Measurements from ENCODE around the gene SNX9. TPM values are rescaled to one million over a fixed set of nuclear protein-coding genes. Genes with fewer than 3 reads are reported as not detected.
A peak's percentile ranks its signal among the peaks of the same experiment; 100 is the strongest.

The SNX9 gene
- polyA plus RNA-seq, 2 of the 4 experiments (the other 2 are of a cell fraction), result 13.9 to 29.8 TPM

DNA sequence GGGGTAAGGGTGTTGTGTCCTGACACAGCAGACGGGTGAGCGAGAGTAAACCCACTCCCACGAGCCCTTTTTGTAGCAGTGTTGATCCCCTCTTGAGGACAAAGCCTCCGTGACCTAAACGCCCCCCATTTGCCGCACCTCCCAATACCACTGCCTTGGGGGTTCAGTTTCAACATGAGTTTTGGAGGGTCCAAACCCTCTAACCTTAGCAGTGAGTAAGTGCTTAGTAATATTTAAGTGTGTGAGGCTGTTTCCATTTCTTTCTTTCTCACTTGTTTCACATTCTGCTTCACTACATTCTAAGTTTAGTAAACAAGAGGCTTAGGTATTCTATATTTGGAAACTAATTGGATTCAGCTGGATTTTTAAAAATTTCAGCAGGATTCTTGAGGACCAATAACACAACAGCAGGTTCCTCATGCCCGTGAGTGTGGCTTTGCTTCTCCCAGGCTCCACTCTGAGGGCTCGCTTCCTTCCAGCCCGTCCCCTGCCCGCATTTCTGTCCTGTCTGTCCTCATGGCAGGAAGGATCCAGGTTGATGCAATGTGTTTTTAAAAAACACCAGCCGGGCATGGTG lies 41.2 kb downstream of the SNX9 start:
- CTCF ChIA-PET, result interaction anchor here (2.4 to 4.2 kb wide), 2 partner anchors 9 to 108 kb away, joined by 16 to 18 read pairs; no protein-coding TSS in a partner anchor
- 95% methylated on average over 11 of the region's 11 CpGs for WGBS (ENCODE audit: missing lambda C conversion rate)

DNA sequence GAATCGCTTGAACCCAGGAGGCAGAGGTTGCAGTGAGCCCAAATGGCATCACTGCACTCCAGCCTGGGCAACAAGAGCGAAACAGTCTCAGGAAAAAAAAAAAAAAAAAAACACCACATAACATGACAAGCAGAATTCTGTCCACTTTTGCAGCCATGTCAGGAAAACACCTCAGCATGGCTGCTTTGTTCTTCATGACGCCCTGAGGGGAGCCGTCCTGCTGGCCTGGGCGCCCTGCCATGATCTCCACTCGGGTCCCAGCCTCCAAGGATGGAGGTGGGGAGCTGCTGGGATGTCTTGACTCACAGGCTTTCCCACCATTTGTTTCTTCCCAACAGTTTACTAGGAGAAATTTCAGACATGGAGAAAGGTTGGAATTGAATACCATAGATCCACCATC lies 42.2 kb downstream of the SNX9 start:
- POLR2A ChIA-PET, result no interaction called here
- Histone ChIP-seq H3K27ac (no peak overlapping the region), H3K9me3 (no peaks in the 10 kb centered on the region), H3K4me2 (no peak overlapping the region), H3K4me1 (peaks cover 38% of the 10 kb centered on the region), H3K4me3 (no peak overlapping the region)
- no peak for ATAC-seq
- TF ChIP-seq NPAS2 (CRISPR knock-in tag; IDR thresholded peaks at IDR 0.05; ENCODE audit: borderline replicate concordance), result no peak
- TF ChIP-seq EHF (CRISPR knock-in tag; IDR thresholded peaks at IDR 0.05), result no peak
- TF ChIP-seq NR3C1 (IDR thresholded peaks at IDR 0.05), result no peak
- no peak for TF ChIP-seq ESRRA (IDR thresholded peaks at IDR 0.05; ENCODE audit: borderline replicate concordance, low read length)
- TF ChIP-seq FOSL2 (IDR thresholded peaks at IDR 0.05), result no peak
- TF ChIP-seq FOSL2 (CRISPR knock-in tag; IDR thresholded peaks at IDR 0.05), result no peak
- TF ChIP-seq RFX5 (IDR thresholded peaks at IDR 0.05), result no peak
- no peak for FAIRE-seq
- CTCF ChIA-PET, result interaction anchor here (0.7 to 2.4 kb wide), 2 partner anchors 109 to 152 kb away, joined by 3 to 16 read pairs; no protein-coding TSS in a partner anchor
- DNase-seq (ENCODE audit: low read depth in 1 of 2, low spot score in 1 of 2), result no peak
- 85% methylated on average over 6 of the region's 6 CpGs for WGBS (ENCODE audit: missing lambda C conversion rate)

More for the DNA sequence above, 41.2 kb downstream of the SNX9 start:
- Histone ChIP-seq H3K4me1 (peaks cover 47% of the 10 kb centered on the region), H3K4me3 (no peak overlapping the region), H3K4me2 (no peak overlapping the region), H3K9me3 (no peaks in the 10 kb centered on the region), H3K27ac (no peak overlapping the region)
- FAIRE-seq, result no peak
- TF ChIP-seq ZC3H11A (IDR thresholded peaks at IDR 0.05) (no peak), HDAC2 (IDR thresholded peaks at IDR 0.05) (no peak), MAZ (IDR thresholded peaks at IDR 0.05; ENCODE audit: borderline replicate concordance, low read depth, low read length) (no peak), EP300 (IDR thresholded peaks at IDR 0.05) (no peak), ZFP36 (IDR thresholded peaks at IDR 0.05; ENCODE audit: borderline replicate concordance, partially characterized antibody) (no peak), CHD2 (IDR thresholded peaks at IDR 0.05; ENCODE audit: low read length, partially characterized antibody) (no peak), POLR2AphosphoS2 (conservative IDR thresholded peaks at IDR 0.05; ENCODE audit: low read length) (no peak), SREBF2 (IDR thresholded peaks at IDR 0.05) (no peak), NR3C1 (IDR thresholded peaks at IDR 0.05) (no peak), PHF8 (IDR thresholded peaks at IDR 0.05; ENCODE audit: borderline replicate concordance, low read depth) (no peak), NPAS2 (CRISPR knock-in tag; IDR thresholded peaks at IDR 0.05; ENCODE audit: borderline replicate concordance) (no peak)
- TF ChIP-seq, protein P1, sequence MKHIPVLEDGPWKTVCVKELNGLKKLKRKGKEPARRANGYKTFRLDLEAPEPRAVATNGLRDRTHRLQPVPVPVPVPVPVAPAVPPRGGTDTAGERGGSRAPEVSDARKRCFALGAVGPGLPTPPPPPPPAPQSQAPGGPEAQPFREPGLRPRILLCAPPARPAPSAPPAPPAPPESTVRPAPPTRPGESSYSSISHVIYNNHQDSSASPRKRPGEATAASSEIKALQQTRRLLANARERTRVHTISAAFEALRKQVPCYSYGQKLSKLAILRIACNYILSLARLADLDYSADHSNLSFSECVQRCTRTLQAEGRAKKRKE (CRISPR knock-in tag; IDR thresholded peaks at IDR 0.05; ENCODE audit: low read depth), result no peak
- TF ChIP-seq, protein P2, sequence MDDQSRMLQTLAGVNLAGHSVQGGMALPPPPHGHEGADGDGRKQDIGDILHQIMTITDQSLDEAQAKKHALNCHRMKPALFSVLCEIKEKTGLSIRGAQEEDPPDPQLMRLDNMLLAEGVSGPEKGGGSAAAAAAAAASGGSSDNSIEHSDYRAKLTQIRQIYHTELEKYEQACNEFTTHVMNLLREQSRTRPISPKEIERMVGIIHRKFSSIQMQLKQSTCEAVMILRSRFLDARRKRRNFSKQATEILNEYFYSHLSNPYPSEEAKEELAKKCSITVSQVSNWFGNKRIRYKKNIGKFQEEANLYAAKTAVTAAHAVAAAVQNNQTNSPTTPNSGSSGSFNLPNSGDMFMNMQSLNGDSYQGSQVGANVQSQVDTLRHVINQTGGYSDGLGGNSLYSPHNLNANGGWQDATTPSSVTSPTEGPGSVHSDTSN (IDR thresholded peaks at IDR 0.05), result no peak
- TF ChIP-seq, protein P3, sequence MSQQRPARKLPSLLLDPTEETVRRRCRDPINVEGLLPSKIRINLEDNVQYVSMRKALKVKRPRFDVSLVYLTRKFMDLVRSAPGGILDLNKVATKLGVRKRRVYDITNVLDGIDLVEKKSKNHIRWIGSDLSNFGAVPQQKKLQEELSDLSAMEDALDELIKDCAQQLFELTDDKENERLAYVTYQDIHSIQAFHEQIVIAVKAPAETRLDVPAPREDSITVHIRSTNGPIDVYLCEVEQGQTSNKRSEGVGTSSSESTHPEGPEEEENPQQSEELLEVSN (IDR thresholded peaks at IDR 0.05; ENCODE audit: borderline replicate concordance, low read depth), result no peak
- no peak for DNase-seq (ENCODE audit: low read depth in 1 of 2, low spot score in 1 of 2)
- no peak for ATAC-seq
- POLR2A ChIA-PET, result no interaction called here

DNA sequence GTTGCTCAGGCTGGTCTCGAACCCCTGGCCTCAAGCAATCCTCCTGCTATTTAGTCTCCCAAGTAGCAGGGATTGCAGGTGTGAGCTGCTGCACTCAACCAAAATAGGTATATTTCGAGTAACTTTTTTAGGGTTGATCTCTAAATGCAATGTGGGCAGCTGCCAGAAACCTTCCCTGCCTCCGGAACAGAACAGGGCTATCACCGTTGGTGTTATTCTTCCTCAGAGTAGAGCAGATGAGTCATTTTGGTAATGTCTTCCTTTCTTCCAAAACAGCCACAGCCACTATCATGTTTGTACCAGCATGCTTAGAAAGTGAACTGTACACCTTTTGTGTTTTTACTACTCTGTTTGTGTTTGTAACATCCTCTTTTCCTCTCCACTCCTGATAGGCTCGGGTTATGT lies 44.1 kb downstream of the SNX9 start:
- Histone ChIP-seq H3K4me3 (no peak overlapping the region), H3K4me1 (peaks cover 24% of the 10 kb centered on the region), H3K4me2 (peak overlapping the region; percentile 9; the same call in 1 of the 3 replicates), H3K27ac (peak overlapping the region; percentile 7 to 10; a peak in 1 of 6 replicates), H3K9me3 (no peaks in the 10 kb centered on the region)
- 55% methylated on average over 5 of the region's 5 CpGs for WGBS (ENCODE audit: missing lambda C conversion rate)
- no peak for DNase-seq (ENCODE audit: low read depth in 1 of 2, low spot score in 1 of 2)
- ChIA-PET CTCF (interaction anchor here (1.2 kb wide), 1 partner anchor 112 kb away, joined by 3 read pairs; no protein-coding TSS in a partner anchor), POLR2A (no interaction called here)
- no peak for FAIRE-seq
- ATAC-seq, result 0 out of 6 replicates have a peak, but pooled peaks of 1 of the 2 experiments have one; percentile 29
- TF ChIP-seq, protein P4, sequence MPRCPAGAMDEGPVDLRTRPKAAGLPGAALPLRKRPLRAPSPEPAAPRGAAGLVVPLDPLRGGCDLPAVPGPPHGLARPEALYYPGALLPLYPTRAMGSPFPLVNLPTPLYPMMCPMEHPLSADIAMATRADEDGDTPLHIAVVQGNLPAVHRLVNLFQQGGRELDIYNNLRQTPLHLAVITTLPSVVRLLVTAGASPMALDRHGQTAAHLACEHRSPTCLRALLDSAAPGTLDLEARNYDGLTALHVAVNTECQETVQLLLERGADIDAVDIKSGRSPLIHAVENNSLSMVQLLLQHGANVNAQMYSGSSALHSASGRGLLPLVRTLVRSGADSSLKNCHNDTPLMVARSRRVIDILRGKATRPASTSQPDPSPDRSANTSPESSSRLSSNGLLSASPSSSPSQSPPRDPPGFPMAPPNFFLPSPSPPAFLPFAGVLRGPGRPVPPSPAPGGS (IDR thresholded peaks at IDR 0.05), result no peak
- TF ChIP-seq NR3C1 (IDR thresholded peaks at IDR 0.05), result no peak
- no peak for TF ChIP-seq MAZ (IDR thresholded peaks at IDR 0.05; ENCODE audit: borderline replicate concordance, low read depth, low read length)
- TF ChIP-seq CEBPB (IDR thresholded peaks at IDR 0.05), result no peak
- TF ChIP-seq, protein P3 (IDR thresholded peaks at IDR 0.05; ENCODE audit: borderline replicate concordance, low read depth), result no peak
- no peak for TF ChIP-seq FOSL2 (IDR thresholded peaks at IDR 0.05)
- TF ChIP-seq FOSL2 (CRISPR knock-in tag; IDR thresholded peaks at IDR 0.05), result no peak
- TF ChIP-seq, protein P5, sequence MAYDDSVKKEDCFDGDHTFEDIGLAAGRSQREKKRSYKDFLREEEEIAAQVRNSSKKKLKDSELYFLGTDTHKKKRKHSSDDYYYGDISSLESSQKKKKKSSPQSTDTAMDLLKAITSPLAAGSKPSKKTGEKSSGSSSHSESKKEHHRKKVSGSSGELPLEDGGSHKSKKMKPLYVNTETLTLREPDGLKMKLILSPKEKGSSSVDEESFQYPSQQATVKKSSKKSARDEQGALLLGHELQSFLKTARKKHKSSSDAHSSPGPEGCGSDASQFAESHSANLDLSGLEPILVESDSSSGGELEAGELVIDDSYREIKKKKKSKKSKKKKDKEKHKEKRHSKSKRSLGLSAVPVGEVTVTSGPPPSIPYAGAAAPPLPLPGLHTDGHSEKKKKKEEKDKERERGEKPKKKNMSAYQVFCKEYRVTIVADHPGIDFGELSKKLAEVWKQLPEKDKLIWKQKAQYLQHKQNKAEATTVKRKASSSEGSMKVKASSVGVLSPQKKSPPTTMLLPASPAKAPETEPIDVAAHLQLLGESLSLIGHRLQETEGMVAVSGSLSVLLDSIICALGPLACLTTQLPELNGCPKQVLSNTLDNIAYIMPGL (CRISPR knock-in tag; IDR thresholded peaks at IDR 0.05; ENCODE audit: borderline replicate concordance), result no peak
- no peak for TF ChIP-seq ESRRA (IDR thresholded peaks at IDR 0.05; ENCODE audit: borderline replicate concordance, low read length)
- TF ChIP-seq, protein P6, sequence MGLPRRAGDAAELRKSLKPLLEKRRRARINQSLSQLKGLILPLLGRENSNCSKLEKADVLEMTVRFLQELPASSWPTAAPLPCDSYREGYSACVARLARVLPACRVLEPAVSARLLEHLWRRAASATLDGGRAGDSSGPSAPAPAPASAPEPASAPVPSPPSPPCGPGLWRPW (IDR thresholded peaks at IDR 0.05), result no peak
- TF ChIP-seq HEYL (CRISPR knock-in tag; IDR thresholded peaks at IDR 0.05), result no peak
- TF ChIP-seq, protein P7, sequence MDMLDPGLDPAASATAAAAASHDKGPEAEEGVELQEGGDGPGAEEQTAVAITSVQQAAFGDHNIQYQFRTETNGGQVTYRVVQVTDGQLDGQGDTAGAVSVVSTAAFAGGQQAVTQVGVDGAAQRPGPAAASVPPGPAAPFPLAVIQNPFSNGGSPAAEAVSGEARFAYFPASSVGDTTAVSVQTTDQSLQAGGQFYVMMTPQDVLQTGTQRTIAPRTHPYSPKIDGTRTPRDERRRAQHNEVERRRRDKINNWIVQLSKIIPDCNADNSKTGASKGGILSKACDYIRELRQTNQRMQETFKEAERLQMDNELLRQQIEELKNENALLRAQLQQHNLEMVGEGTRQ (IDR thresholded peaks at IDR 0.05), result no peak

Measured in A549 (cell line).